ENCODE measurements around the gene TEPSIN. TPM values are rescaled to one million over a fixed set of nuclear protein-coding genes. Genes with fewer than 3 reads are reported as not detected.

Gene TEPSIN
- total and polyA plus RNA-seq, 3 donors from 2014 or later, result 32.0 to 83.0 (median 55.4) TPM

- Histone ChIP-seq H3K36me3 (ENCODE audit: low read depth, missing control alignments) (no peaks in the 10 kb centered on the region), H3K4me1 (peaks cover 20% of the 10 kb centered on the region), H3K9me3 (no peaks in the 10 kb centered on the region), H3K27me3 (no peaks in the 10 kb centered on the region), H3K27ac (no peak overlapping the region), H3K4me3 (no peak overlapping the region)
- no peak for TF ChIP-seq POLR2A (IDR thresholded peaks at IDR 0.05)
- DNase-seq, result no peak
- WGBS, 2 donors, result 95 to 98% methylated on average over 16 to 20 of the region's 20 CpGs
- intact Hi-C loops (cut with DNase I; ENCODE audit: low total_unique reads), result no loop called here
Measured at GRCh38 chr17:81203136-81203535, 35.7 kb downstream of the TEPSIN start.

GRCh38 chr17:81202318-81202717 is 36.5 kb downstream of the TEPSIN start:
- Histone ChIP-seq H3K27me3 (no peaks in the 10 kb centered on the region), H3K36me3 (ENCODE audit: low read depth, missing control alignments) (no peaks in the 10 kb centered on the region), H3K4me1 (peaks cover 20% of the 10 kb centered on the region), H3K4me3 (no peak overlapping the region), H3K9me3 (no peaks in the 10 kb centered on the region), H3K27ac (no peak overlapping the region)
- TF ChIP-seq POLR2A (IDR thresholded peaks at IDR 0.05) (no peak), CTCF (IDR thresholded peaks at IDR 0.05) (no peak)
- 92 to 95% methylated on average over 7 to 10 of the region's 10 CpGs for WGBS, 2 donors
- no peak for DNase-seq
- intact Hi-C loops (cut with DNase I; ENCODE audit: low total_unique reads), result no loop called here

GRCh38 chr17:81200695-81201580 is 37.9 kb downstream of the TEPSIN start:
- H3K27ac ChIP-seq, result no peak overlapping the region
- no peaks in the 10 kb centered on the region for H3K27me3 ChIP-seq
- H3K4me3 ChIP-seq, result no peak overlapping the region
- intact Hi-C loops (cut with DNase I; ENCODE audit: low total_unique reads), result no loop called here
- WGBS, 2 donors, result 70 to 72% methylated on average over 27 of the region's 27 CpGs
- H3K9me3 ChIP-seq, result no peaks in the 10 kb centered on the region
- peak; percentile 85 for DNase-seq
- peaks cover 20% of the 10 kb centered on the region for H3K4me1 ChIP-seq
- TF ChIP-seq POLR2A (IDR thresholded peaks at IDR 0.05) (no peak), CTCF (IDR thresholded peaks at IDR 0.05) (peak; percentile 70 to 84 (median 83))
- no peaks in the 10 kb centered on the region for H3K36me3 ChIP-seq (ENCODE audit: low read depth, missing control alignments)

- H3K36me3 ChIP-seq (ENCODE audit: low read depth, missing control alignments), result no peaks in the 10 kb centered on the region
- TF ChIP-seq POLR2A (IDR thresholded peaks at IDR 0.05) (no peak), CTCF (IDR thresholded peaks at IDR 0.05) (no peak)
- intact Hi-C loops (cut with DNase I; ENCODE audit: low total_unique reads), result no loop called here
- H3K4me1 ChIP-seq, result peaks cover 20% of the 10 kb centered on the region
- H3K4me3 ChIP-seq, result no peak overlapping the region
- no peaks in the 10 kb centered on the region for H3K9me3 ChIP-seq
- 80 to 87% methylated on average over 2 to 17 of the region's 18 CpGs for WGBS, 2 donors
- H3K27me3 ChIP-seq, result no peaks in the 10 kb centered on the region
- H3K27ac ChIP-seq, result no peak overlapping the region
- DNase-seq, result no peak
Measured at GRCh38 chr17:81200201-81200600, 38.7 kb downstream of the TEPSIN start.

GRCh38 chr17:81199482-81199830 is 39.4 kb downstream of the TEPSIN start:
- Histone ChIP-seq H3K4me1 (peaks cover 20% of the 10 kb centered on the region), H3K36me3 (ENCODE audit: low read depth, missing control alignments) (no peaks in the 10 kb centered on the region), H3K9me3 (no peaks in the 10 kb centered on the region), H3K27ac (no peak overlapping the region), H3K4me3 (no peak overlapping the region), H3K27me3 (no peaks in the 10 kb centered on the region)
- TF ChIP-seq POLR2A (IDR thresholded peaks at IDR 0.05), result no peak
- no peak for TF ChIP-seq CTCF (IDR thresholded peaks at IDR 0.05)
- DNase-seq, result no peak
- intact Hi-C loops (cut with DNase I; ENCODE audit: low total_unique reads), result no loop called here
- WGBS, 2 donors, result 67 to 75% methylated on average over 7 to 18 of the region's 18 CpGs
